ENCODE measurements around the gene GOLGA8B. TPM values are rescaled to one million over a fixed set of nuclear protein-coding genes. Genes with fewer than 3 reads are reported as not detected.
"Not testable (repeated sequence)": the region's sequence is repeated elsewhere in the genome, so short reads cannot be mapped to it uniquely, and the experiment has no call there.

GOLGA8B gene
- total RNA-seq, 1 donor from 2014 or later: 39.9 TPM

DNA sequence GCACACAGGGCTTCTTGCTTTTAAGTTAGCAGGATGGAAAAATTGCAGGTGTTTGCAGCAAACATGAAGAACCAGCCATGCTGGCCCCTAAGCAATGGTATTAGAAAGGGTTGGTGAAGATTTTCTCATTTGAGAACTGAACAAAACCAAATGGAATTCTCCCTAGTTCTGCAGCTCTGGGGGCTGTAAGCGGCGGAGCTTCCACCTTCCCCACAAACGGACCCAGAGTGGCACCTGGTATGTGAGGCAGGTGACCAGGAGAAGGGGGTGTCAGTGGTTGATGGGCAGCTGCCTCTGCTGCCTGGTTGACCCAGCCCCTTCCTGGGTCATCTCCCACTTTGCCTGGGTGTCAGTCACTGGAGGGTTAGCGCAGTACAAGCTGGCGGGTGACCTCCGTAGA lies 22.6 kb downstream of the GOLGA8B start:
- DNase-seq: not testable (repeated sequence)

DNA sequence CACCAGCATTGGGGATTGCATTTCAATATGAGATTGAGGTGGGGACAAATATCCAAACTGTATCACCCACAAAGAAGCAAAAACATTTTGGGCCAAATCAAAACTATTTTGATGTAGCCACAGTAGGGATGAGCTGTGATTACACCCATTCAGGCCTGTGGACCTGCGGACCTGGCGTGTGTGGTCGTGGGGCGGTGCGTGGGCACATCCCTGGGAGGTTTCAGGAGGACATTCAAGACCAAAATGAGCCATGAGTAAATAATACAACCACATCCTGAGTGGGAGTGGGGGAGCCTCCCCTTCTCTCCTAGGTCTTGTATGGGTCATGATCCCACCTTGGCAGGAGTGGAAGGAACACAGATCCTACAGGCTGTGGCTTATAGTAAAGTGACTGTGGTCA lies 23.7 kb downstream of the GOLGA8B start:
- not testable (repeated sequence) for DNase-seq

DNA sequence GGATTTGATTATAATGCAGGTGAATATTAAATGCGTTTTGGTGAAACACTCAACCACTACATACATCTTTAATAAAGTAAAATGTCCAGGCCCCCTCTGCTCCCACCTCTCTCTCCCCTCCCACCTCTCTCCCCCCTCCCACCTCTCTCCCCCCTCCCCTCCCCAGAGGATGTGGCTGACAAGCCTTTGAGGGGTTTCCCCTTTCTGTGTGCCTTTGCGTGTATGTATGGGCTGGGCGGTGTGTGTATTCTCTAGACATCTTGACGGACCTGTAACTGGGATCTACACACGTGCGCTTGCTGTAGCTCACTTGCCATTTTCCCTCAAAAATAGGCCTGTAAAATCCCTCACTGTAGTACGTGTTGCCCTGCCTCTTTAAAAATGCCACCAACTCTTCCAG lies 28.3 kb downstream of the GOLGA8B start:
- DNase-seq: not testable (repeated sequence)

- DNase-seq: not testable (repeated sequence)
Observed at GRCh38 chr15:34554716-34555115, 28.7 kb downstream of the GOLGA8B start.

GRCh38 chr15:34554126-34554525 lies 29.3 kb downstream of the GOLGA8B start:
- DNase-seq: not testable (repeated sequence)

GRCh38 chr15:34550129-34550528 lies 33.3 kb downstream of the GOLGA8B start:
- DNase-seq: not testable (repeated sequence)

DNA sequence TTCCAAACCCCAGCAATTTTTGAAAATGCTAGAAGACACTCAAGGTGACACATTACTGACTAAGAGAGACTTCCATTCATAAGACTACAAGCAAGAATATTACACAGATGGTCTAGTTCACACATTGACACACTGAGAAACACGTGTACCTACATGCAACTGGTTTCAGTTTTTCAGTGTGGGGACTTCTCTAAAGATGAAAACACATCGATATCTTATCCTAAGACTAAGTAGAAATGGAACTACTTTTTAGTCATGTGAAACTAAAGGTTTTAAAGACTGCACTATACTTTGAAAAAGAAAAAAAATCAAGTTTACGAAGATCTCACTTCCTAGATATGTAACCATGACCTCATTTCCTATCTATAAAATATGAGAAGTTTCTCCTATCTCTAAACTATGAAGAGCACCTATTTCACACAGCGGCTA lies 34.1 kb downstream of the GOLGA8B start:
- not testable (repeated sequence) for DNase-seq

- DNase-seq: not testable (repeated sequence)
Observed at GRCh38 chr15:34543860-34544649, 39.4 kb downstream of the GOLGA8B start.

- DNase-seq: not testable (repeated sequence)
Observed at GRCh38 chr15:34535857-34536256, 47.6 kb downstream of the GOLGA8B start.

Small RNA genes lying within 50 kb of the gene (small RNA-seq; reads per million reads assigned to genes)
- not detected for gene RF00425

Other genes starting within 250 kb of the GOLGA8B start
- gene SLC12A6, start 245.9 kb downstream of the GOLGA8B start, total RNA-seq: 39.5 TPM
- gene NOP10, start 240.5 kb downstream of the GOLGA8B start, total RNA-seq: 77.4 TPM
- gene NUTM1, start 240.3 kb downstream of the GOLGA8B start, total RNA-seq: not detected
- 16.4 TPM for gene LPCAT4, start 216.5 kb downstream of the GOLGA8B start, total RNA-seq
- gene GOLGA8A, start 145.8 kb downstream of the GOLGA8B start, total RNA-seq: 29.6 TPM
- 1.1 TPM for gene GJD2, start 171.3 kb upstream of the GOLGA8B start, total RNA-seq
- gene ACTC1, start 211.9 kb upstream of the GOLGA8B start, total RNA-seq: 0.31 TPM

Measured in occipital lobe (tissue), 3 donors.